ENCODE data around the gene APOL2.
"Not testable (repeated sequence)": the region's sequence is repeated elsewhere in the genome, so short reads cannot be mapped to it uniquely, and the experiment has no call there.

GRCh38 chr22:36250292-36250960 lies 11.1 kb upstream of the APOL2 start:
- not testable (repeated sequence) for TF ChIP-seq CTCF, EZH2phosphoT487 (IDR thresholded peaks at IDR 0.05)

Data from neural progenitor cell (in vitro differentiated cells).